Activated CD4-positive, CD25-positive, alpha-beta regulatory T cell treated with anti-CD3 and anti-CD28 coated beads, Interleukin-2, amount 50 U/mL, for 72 hours (primary cell): ENCODE results near the gene VARS2.
"Not testable (repeated sequence)": the region's sequence is repeated elsewhere in the genome, so short reads cannot be mapped to it uniquely, and the experiment has no call there.

Source experiments
- DNase-seq: peaks from one replicate; pipeline ENCODE4 v3.0.0; 2021

VARS2 gene

DNA sequence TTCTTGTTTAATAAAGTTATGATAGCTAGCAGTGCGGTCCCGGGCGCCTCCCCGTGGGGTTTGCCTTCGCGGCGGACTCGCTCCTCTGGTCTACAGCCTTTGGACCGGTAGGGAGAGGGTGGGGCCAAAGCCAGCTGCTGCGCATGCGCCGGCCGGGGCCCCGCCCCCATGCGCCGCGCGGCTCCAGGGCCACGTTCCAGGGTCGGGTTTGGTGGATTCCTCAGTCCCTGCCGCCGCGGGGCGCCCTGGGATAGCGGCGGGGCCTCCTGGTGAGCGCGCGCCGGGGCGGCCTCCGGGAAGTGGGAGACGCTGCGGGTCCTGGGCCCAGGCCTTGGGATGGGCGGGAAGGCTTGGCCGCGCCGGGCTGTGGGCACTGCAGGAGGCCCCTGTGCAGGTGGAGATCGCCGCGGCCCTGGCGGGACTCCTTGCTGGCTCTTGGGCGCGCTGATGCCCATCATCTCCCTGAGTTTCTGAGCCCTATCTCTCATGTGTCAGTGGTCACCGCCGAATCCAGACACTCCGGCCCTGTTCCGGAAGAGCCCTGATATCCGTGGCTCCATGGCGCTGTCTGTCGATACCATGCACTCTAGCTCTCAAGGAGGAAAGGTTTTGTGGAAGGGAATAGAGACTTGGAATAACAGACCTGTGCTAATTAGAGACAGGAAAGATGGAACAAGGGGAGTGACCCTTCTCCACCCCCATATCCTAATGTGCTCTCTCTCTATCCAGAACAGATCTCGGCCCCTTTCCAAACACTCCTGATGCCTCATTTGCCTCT, at the start of gene VARS2:
Gene VARS2 (plus strand): TSS at position 163 of the 778 bp plus-strand sequence. CDS start 599 bp downstream, at position 762.
- peak; percentile 89 for DNase-seq

DNA sequence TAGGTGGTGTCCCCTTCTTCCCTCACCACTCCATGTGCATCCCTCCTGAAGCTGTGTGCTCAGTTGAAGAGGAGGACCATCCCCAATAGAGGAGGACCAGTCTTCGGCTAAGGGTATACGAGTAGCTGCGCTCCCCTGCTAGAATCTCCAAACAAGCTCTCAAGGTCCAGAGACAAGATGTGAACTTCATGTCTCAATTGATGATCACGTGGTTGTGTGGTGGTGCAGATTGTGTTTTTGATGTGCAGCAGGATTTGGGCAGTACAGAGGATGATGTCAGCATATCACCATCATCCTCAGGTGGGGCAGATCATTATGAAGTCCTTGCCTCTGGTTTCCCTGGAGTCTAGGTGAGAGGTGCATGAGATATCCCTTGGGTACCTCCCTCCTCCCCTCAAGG, 49.7 kb upstream of the VARS2 start:
- no peak for DNase-seq

DNA sequence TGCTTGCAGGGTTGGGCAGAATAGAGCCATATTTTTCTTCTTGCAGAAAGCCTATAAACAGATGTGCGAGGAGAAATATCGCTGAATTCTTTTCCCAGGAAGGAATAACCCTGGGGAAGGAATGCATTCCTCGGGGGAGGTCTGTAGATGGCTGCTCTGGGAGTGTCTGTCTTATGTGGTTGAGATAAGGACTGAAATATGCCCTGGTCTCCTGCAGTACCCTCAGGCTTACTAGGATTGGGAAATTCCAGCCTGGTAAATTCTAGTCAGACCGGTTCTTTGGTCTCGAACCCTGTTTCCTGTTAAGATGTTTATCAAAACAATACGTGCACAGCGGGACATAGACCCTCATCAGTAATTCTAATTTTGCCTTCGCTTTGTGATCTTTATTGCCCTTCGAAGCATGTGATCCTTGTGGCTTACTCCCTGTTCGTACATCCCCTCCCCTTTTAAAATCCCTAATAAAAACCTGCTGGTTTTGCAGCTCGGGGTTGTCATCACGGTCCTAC, 44.7 kb upstream of the VARS2 start:
- DNase-seq, result not testable (repeated sequence)

DNA sequence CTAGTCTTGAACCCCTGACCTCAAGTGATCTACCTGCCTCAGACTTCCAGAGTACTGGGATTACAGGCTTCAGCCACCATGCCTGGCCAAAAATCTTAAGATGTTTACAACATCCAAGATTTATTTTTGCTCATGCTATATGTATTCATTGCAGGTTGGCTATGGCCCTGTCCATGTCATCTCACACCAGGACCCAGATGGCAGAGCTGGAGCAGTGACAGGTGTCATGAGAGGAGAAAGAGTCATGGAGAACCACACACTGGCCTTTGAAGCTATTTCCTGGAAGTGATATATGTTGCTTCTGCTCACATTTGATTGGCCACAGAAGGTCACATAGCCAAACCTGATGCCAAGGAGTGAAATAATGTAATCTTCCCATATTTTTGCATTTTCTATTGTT, 43.5 kb upstream of the VARS2 start:
- DNase-seq, result no peak

DNA sequence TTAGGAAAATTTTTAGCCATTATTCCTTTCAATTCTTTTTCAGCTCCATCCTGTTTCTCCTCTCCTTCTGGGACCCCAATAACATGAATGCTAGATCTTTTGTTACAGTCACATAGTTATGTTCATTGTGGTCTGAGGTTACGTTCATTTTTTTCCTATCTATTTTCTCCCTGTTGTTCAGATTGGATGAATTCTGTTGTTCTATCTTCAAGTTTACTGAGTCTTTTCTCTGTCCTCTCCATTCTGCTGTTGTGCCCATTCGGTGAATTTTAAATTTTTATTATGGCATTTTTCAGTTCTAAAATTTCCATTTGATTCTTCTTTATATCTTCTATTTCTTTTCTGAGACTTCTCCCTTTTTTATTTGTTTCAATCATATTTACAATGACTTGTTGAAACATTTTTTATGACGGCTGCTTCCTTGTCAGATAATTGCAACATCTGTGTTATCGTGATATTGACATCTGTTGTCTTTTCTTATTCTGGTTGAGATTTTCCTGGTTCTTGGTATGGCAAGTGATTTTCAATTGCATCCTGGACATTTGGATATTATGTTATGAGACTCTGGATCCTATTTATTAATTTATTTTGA, 42.4 kb upstream of the VARS2 start:
- no peak for DNase-seq

DNA sequence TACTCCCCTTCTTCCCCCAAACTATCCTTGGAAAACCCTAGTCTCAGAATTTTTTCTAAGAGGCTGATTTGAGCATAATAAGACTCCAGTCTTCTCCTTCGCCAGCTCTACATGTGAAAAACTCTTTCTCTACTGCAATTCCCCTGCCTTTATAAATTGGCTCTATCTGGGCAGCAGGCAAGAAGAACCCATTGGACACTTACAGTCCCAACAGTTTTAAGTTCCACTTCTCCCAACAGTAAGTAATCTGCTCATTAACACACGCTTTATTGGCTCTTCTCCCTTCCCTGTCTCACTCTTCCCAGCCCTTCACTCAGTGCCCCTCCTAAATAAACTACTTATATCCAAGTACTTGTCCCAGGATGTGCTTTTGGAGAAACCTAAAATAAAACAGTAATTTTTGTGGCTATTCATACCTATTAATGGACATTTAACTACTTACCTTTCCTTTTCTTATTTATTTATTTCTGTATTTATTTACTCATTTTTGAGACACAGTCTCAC, 40.8 kb upstream of the VARS2 start:
- no peak for DNase-seq

DNA sequence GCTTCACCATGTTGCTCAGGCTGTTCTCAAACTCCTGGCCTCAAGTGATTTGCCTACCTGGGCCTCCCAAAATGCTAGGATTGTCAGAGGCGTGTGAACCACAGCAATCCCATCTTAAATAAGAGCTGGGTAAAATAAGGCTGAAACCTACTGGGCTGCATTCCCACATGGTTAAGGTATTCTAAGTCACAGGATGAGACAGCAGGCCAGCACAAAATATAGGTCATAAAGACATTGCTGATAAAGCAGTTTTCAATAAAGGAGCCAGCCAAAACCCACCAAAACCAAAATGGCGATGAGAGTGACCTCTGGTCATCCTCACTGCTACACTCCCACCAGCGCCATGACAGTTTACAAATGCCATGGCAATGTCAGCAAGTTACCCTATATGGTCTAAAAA, 40.2 kb upstream of the VARS2 start:
- DNase-seq, result not testable (repeated sequence)

DNA sequence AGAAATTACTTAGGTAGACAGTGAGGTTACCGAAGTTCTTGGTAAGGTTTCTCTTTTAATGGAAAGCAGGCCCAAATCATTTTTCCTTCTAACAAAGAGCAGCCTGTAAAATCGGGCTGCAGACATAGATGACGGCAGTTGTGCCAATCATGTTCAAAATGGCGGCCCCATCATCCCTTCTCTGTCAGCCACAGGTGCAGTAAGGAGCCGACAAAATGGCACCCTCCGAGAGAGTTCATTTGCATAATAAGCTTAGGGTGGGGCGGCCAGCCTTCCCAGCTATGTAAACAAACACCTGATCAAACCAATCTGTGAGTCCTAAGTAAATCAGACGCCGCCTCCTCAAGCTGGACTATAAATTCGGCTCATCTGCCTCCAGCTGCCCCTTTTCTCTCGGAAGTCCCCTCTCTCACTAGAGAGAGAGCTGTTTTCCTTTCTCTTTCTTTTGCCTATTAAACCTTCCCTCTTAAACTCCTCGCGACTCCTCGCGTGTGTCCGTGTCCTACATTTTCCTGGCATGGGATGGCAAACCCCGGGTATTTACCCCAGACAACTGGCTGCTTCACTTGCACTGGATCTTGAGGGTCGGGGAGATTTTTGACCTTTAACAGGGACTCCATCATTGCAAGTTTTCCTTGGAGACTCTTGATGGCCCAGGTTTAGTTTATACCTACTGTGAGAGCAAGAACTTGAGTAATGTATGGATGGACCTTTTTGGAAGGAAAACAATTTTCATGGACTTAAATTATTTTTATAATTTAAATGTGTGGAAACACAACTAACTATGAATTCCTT, 38.6 kb upstream of the VARS2 start:
- no peak for DNase-seq

DNA sequence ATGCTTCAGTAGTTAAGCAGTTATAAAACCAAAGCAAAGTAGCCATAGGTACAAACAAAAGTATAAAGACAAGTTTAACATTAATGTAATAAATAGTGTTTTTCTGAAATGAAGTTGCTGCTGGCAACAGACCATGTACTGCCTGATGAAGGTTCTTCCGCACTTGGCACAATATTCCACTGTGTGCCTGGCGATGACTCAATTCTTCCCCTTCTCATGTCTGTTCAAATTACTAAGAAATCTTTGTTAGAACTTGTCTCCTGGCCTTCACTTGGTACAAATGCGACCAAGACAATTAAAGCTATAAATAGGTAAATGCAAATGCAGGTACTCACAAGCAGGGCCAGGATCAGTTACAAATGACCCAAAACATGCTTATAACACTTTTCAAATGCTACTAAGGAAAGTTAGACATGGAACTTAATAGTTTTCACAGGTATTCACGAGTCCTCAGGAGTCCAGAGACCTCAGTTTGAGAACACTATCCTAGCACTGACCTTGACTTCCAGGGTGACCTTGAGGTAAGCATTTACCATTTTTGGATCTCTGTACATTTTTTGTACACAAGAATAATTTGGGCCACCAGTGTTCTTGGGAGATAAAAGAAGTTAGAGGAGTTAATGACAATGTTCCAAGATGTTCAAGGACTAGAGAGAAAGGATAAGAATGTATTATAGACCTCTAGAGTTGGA, 37.9 kb upstream of the VARS2 start:
- no peak for DNase-seq

DNA sequence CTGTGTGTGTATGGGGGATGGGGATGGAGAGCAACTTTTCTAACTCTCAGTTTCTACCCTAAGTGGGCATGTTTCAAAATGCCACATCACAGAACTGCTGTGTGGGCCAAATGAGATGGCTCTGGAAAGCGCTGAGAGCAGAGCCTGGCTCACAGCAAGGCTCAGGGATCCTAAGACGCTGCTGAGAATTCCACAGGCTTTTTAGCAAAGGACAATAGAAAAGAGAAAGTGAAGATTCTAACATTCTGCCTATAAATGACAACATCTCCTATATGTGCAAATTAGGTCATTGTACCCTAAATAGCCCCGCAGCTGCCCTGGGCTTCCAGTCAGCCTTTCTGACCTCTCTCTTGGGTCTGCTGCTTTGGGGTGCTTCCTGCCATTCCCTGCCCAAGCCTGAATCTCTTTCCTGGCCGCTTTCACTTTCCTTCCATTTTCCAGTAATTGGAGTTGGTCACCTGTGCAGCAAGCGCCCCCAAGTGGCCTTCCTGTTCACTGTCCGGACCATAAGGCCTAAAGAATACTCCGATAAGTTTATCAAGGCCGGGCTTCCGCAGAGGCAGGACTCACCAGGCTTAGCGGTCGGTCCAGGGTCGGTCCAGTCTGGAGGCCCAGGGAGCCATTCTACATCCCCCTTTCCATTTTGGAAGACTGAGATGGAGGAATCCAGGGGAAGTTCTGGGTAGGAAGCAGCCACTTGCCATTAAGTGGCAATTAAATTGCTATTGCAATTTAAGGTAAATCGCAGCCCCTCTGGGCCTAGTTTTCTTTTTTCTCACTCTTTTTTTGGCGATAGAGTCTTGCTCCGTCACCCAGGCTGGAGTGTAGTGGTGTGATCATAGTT, 36.4 kb upstream of the VARS2 start:
- DNase-seq, result peak; percentile 76

DNA sequence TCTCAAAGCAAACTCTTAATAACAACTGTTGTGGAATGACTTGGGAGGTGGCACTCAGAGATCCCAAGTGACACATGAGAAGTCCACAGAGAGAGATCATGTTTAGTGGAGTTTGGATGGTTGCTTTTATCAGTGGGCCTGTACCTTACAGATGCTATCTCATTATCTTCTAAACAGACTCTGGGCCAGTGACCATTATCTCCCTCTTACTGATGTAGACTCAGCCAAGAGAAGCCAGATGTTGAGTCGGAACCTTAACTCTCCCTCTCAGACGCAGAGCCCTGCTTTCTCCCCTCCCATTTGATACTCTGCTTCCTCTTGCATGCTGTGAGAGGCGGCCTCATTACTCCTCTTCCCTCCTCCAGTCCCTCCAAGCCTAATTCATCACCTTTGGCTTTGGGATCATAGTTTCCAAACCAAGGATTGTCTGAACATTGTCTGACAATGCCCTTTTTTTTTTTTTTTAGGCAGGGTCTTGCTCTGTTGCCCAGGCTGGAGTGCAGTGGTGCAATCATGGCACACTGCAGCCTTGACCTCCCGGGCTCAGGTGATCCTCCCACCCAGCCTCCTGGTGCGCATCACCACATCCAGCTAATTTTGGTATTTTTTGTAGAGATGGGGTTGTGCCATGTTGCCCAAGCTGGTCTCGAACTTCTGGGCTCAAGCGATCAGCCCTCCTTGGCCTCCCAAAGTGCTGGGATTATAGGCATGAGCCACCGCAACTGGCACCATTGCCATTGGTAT, 34.2 kb upstream of the VARS2 start:
- DNase-seq, result peak; percentile 9

DNA sequence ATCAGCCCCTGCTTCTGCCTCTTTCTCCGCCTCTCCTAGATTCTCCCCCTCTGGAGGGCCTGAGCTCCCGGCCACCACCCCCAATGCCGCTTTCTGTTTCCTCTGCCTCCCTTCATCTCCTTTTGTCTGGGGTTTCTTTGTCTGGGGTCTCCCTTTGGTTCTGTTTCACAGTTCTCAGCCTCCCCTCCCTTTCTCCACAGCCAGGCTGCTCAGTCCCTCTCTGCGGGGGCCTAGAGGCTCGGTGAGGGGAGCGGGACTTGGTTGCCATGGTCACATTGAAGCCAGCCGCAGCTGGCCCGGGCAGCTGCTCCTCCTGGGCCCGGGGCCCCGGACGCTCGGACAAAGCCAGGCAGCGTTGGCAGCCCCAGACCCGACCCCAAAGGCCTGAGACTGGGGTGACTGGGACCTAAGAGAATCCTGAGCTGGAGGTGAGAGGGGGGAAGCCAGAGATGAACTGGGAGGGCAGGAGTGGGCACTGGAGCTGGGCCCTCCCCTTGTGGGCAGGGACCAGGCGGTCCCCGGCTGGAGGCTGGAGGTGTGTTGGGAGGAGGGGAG, 33.3 kb upstream of the VARS2 start:
- DNase-seq, result peak; percentile 15

DNA sequence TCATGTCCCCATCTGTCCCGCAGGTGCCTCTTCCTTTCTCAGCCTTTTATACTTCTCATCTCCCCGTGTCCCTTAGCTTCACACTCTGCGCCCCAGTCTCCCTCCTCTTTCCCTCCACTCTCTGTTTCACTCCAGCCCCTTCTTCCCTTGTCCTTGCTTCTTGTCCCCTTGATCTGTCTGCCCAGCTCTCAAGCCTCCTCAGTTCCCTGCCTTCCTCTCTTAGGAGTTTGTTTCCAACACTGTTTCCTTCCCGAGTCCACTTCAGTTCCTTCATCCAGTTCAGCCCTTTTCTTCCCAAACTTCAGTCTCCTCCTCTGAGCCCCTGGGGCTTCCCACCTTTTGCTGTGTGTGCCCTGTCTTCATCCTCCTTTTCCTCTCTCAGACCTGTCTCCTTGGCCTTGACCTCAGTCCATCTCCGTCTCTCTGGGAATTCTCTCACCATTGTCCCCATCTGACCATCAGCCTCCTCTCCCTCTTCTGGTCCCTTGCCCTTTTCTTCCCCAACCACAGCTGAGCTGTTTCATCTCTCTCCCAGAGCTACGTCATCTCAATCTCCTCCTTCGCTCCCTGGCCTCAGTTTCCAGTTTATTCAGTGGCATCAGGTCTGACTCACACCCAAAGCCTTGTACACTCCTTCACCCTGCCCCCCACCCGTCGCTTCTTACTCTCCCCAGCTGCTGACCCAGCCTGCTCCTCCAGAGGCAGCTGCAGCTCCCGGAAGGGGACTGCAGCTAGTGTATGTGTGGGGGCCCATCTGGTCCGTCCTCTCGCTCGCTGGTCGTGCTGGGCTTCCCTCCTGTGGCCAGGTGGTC, 32.4 kb upstream of the VARS2 start:
- DNase-seq, result peak; percentile 27

DNA sequence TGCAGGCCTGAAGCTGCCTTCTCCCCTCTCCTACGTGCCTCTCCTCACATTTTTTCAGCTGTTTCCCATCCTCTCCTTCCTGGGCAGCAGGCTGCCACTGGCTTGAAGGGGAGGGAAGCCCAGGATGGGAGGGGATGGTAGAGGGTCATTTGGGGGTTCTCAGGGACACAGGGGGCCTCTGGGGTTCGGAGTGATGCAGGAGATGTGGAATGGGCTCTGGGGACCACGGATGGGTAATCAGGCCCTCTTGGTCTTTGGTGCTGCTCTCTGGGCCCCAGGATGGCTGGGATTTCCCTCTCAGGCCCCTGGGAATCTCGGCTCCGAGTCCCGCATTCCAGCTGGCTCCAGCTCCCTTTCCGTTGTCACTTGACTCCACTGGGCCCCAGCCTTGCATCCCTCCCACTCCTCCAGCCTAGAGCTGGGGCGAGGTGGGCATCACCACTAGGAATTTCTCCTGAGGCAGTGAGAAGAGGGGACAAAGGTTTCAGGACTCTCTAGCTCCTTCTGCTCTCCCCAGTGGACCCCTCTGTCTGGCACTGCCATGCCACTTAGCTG, 31.8 kb upstream of the VARS2 start:
- DNase-seq, result peak; percentile 25

DNA sequence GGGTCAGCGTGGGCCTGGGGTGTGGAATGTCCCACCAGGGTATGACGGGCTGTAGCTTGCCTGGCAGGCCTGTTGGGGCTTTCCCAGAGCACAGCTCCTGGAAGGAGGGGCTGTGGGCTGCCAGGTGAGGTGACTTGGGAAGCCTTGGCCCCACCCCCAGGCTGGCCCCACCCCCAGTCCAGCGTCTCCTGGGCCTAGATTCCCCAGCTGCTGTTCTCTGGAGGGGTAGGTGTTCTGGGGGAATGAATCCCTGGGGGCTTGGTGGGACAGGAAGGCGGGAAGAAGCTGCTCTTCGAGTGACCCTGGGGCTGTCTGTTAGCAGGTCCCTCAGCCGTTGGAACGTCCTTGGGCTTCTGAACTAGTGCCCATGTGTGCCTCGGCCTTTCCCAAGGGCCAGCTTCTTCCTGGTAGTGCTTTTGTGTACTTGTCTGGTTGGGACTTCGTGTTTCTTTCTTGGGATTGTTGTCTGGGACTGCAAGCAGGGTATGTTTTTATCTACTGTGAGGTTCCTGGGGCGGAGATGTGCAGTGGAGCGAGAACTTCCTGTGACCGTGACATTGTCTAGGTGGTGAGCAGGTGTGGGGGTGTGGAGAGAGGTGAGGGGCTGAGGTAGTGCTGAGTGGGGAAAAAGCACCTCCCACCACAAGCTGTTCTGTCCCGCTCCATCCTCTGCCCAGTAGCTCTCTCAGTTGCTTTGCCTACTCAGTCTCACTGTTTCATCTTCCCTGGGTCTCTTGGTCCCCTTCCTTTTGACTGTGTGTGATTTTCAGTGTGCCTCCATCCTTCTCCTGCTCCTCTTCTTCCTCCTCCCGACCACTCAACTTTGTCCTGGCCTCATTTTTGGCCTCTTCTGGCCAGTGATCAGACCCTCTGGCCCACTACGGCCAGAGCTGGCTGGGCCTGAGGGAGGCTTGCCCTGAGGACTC, 31.0 kb upstream of the VARS2 start:
- DNase-seq, result peak; percentile 29

DNA sequence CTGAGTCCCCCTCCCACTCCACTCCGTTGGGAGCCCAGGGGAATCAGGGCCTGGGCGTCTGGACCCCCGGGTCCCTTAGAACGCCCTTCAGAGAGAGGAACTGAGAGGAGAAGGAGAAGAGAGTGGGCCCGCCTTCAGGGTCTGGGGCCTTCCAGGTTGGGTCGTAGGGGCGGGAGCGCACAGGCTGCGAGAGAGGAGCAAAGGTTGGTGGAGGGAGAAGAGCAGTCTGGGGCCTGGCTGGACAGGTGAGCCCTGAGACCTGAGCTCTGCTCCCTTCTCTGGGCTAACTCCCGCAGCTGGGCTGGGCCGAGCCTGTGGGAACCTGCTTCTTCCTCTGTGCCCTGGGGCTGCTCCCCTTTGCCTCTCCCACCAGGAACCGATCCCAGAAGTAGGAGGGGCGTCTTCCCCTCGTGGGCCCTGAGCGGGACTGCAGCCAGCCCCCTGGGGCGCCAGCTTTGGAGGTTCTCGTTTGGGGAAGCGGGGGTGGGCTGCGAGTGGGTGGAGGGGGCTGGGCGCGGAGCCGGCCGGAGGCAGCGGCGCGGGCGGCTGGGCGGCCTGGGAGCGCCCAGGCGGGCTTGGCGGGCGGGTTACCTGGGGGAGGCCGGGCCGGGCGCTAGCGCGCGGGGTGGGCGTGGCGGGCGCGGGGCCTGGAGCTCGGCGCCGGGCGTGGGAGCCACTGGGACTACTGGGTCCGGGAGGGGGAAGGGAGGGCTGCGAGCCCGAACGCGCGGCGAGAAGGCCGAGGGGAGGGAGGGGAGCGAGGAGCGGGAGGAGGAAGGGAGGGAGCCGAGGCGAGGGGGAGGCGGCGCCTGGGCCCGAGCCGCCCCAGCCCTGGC, 30.1 kb upstream of the VARS2 start, which contains the start of gene DDR1:
Gene DDR1 (plus strand): TSS at position 835 of the 836 bp plus-strand sequence. CDS start 4,211 bp downstream, outside the sequence.
- peak; percentile 40 for DNase-seq
